ENCODE measurements around the gene YKT6.
A peak's percentile ranks its signal among the peaks of the same experiment; 100 is the strongest.

The YKT6 gene

DNA sequence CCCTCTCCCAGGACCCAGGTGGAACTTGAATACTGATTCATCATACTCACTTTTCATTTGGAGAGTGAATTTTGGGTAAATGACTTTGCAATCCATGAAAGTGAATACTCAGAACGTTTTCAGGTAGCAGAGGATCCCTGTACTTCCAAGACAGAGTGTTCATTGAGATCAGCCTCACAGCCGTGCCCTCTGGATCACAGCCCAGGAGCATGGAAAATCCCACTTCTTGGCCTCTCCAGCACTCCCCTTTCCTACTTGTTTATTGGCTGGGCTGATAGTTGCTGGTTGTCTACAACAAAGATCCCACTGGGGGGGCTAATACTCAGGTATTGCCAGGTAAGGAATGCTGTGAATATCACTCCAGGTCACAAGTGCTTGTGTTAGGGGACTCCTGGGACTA, 17.4 kb upstream of the YKT6 start:
- Histone ChIP-seq H3K18ac (ENCODE audit: low read length) (no peak overlapping the region), H3K4me2 (ENCODE audit: insufficient read depth, low read length, poor library complexity, severe bottlenecking) (no peak overlapping the region), H3K9me3 (replicated peaks in 1 of 2; ENCODE audit: control insufficient read depth in 2 of 2, insufficient read depth in 1 of 2, low read depth in 1 of 2, low read length in 2 of 2) (peaks cover 6% of the 10 kb centered on the region in 2 donors), H2BK15ac (ENCODE audit: low read length) (no peak overlapping the region), H3K4ac (ENCODE audit: low read length) (no peak overlapping the region), H2BK5ac (ENCODE audit: low read length) (no peak overlapping the region), H2AFZ (ENCODE audit: low read length) (no peak overlapping the region), H4K91ac (ENCODE audit: low read depth, low read length, poor library complexity) (no peak overlapping the region), H3K4me3 (ENCODE audit: low read length in 2 of 2) (no peak overlapping the region), H3K36me3 (replicated peaks in 1 of 2; ENCODE audit: control insufficient read depth in 2 of 2, insufficient read depth in 2 of 2, low read length in 2 of 2) (no peaks in the 10 kb centered on the region), H3K9ac (ENCODE audit: low read depth, low read length, poor library complexity) (no peak overlapping the region), H2BK120ac (ENCODE audit: low read depth, low read length) (no peak overlapping the region), H2BK12ac (ENCODE audit: low read length) (no peak overlapping the region), H3K4me1 (ENCODE audit: control insufficient read depth in 2 of 2, insufficient read depth in 1 of 2, low read depth in 1 of 2, low read length in 2 of 2) (peaks cover 3 to 7% of the 10 kb centered on the region in 2 donors), H4K8ac (ENCODE audit: low read depth, low read length) (no peak overlapping the region), H3K79me1 (ENCODE audit: low read depth, low read length) (no peaks in the 10 kb centered on the region), H3K14ac (ENCODE audit: low read length) (no peak overlapping the region), H2AK5ac (ENCODE audit: low read depth, low read length) (no peak overlapping the region), H3K27ac (replicated peaks; ENCODE audit: low read length) (no peak overlapping the region), H3K27me3 (ENCODE audit: control insufficient read depth in 3 of 3, insufficient read depth in 3 of 3, low read depth in 1 of 3, low read length in 3 of 3) (peaks cover 0 to 49% (median 0%) of the 10 kb centered on the region in 3 experiments), H3K23ac (ENCODE audit: low read depth, low read length, poor library complexity) (no peak overlapping the region)
- DNase-seq (ENCODE audit: low spot score): no peak
- WGBS, 2 donors (ENCODE audit: extremely low coverage in 2 of 2, insufficient read length in 2 of 2, insufficient replicate concordance in 1 of 2): no CpG with 5 or more reads among the region's 2 CpGs

DNA sequence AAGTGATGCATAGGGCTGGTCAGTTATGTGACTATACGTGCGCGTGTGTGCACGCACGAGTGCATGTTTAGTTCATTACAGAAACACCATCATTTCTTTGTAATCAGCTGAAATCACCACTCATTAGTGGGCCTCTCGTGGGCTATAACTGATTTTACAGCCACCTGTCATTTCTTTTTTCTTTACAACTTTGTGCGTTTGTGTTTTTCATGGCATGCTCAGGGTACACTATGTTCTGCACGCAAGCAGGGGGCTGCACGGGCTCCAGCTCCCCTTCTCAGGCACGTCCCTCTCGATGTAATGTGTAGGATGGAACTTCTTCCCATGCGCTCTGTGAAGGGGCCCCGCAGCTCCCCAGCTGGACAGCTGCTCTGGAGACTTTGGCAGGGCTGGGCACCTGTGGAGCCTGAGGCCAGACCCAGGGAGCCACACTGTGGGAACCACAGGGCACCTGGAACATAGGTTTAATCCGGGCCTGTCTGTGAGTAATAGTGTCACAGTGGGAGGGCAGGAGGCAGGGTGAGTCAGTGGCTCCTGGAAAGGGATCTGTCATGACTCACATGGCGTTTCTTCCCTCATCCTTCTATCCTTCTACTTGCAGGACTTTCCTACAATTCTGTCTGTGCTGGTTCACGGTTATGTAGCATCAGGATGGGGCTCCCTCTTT, 16.4 kb upstream of the YKT6 start:
- no peak overlapping the region for H3K9ac ChIP-seq (ENCODE audit: low read depth, low read length, poor library complexity)
- H3K4ac ChIP-seq (ENCODE audit: low read length): no peak overlapping the region
- peak overlapping the region; percentile 74 for H2AFZ ChIP-seq (ENCODE audit: low read length)
- no peak overlapping the region for H3K27ac ChIP-seq (replicated peaks; ENCODE audit: low read length)
- no peak for DNase-seq (ENCODE audit: low spot score)
- H3K4me3 ChIP-seq (ENCODE audit: low read length in 2 of 2): no peak overlapping the region
- peaks cover 6% of the 10 kb centered on the region in 2 donors for H3K9me3 ChIP-seq (replicated peaks in 1 of 2; ENCODE audit: control insufficient read depth in 2 of 2, insufficient read depth in 1 of 2, low read depth in 1 of 2, low read length in 2 of 2)
- no peak overlapping the region for H2BK15ac ChIP-seq (ENCODE audit: low read length)
- no peak overlapping the region for H2AK5ac ChIP-seq (ENCODE audit: low read depth, low read length)
- no peak overlapping the region for H2BK12ac ChIP-seq (ENCODE audit: low read length)
- no peak overlapping the region for H2BK120ac ChIP-seq (ENCODE audit: low read depth, low read length)
- H3K36me3 ChIP-seq (replicated peaks in 1 of 2; ENCODE audit: control insufficient read depth in 2 of 2, insufficient read depth in 2 of 2, low read length in 2 of 2): no peaks in the 10 kb centered on the region
- peaks cover 3 to 11% of the 10 kb centered on the region in 2 donors for H3K4me1 ChIP-seq (ENCODE audit: control insufficient read depth in 2 of 2, insufficient read depth in 1 of 2, low read depth in 1 of 2, low read length in 2 of 2)
- no CpG with 5 or more reads among the region's 16 CpGs for whole genome bisulfite sequencing, 2 donors (ENCODE audit: extremely low coverage in 2 of 2, insufficient read length in 2 of 2, insufficient replicate concordance in 1 of 2)
- H3K4me2 ChIP-seq (ENCODE audit: insufficient read depth, low read length, poor library complexity, severe bottlenecking): no peak overlapping the region
- H3K14ac ChIP-seq (ENCODE audit: low read length): no peak overlapping the region
- no peak overlapping the region for H4K8ac ChIP-seq (ENCODE audit: low read depth, low read length)
- peak overlapping the region; percentile 6 for H3K18ac ChIP-seq (ENCODE audit: low read length)
- no peak overlapping the region for H2BK5ac ChIP-seq (ENCODE audit: low read length)
- H3K23ac ChIP-seq (ENCODE audit: low read depth, low read length, poor library complexity): no peak overlapping the region
- H4K91ac ChIP-seq (ENCODE audit: low read depth, low read length, poor library complexity): no peak overlapping the region
- no peaks in the 10 kb centered on the region for H3K79me1 ChIP-seq (ENCODE audit: low read depth, low read length)
- H3K27me3 ChIP-seq (ENCODE audit: control insufficient read depth in 3 of 3, insufficient read depth in 3 of 3, low read depth in 1 of 3, low read length in 3 of 3): peaks cover 0 to 48% (median 0%) of the 10 kb centered on the region in 3 experiments

DNA sequence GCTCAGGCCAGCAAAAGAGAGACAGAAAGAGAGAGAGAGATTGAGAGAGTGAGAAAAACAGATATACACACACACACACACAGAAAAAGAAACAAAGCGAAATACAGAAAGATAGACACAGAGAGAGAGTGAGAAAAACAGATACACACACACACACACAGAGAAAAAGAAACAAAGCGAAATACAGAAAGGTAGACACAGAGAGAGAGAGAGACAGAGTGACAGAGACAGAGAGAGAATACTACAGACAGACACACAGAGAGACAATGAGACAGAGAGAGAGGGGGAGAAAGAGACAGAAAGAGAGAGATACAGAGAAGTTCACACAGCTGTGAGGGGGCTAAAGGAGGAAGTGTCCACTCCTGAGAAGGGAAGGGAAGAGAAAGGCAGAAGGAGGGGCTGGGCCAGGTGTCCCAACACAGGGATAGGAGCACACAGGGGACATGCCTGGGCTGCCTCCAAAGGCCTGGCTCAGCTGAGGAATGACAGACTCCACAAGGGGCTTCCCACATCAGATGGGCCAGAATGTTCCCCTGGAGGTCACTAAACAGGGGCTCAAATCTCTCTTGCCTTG, 15.8 kb upstream of the YKT6 start:
- peak overlapping the region; percentile 55 for H3K18ac ChIP-seq (ENCODE audit: low read length)
- no peak overlapping the region for H3K27ac ChIP-seq (replicated peaks; ENCODE audit: low read length)
- peaks cover 0 to 48% (median 0%) of the 10 kb centered on the region in 3 experiments for H3K27me3 ChIP-seq (ENCODE audit: control insufficient read depth in 3 of 3, insufficient read depth in 3 of 3, low read depth in 1 of 3, low read length in 3 of 3)
- no peak for DNase-seq (ENCODE audit: low spot score)
- peaks cover 6% of the 10 kb centered on the region in 2 donors for H3K9me3 ChIP-seq (replicated peaks in 1 of 2; ENCODE audit: control insufficient read depth in 2 of 2, insufficient read depth in 1 of 2, low read depth in 1 of 2, low read length in 2 of 2)
- H3K4me2 ChIP-seq (ENCODE audit: insufficient read depth, low read length, poor library complexity, severe bottlenecking): no peak overlapping the region
- no peaks in the 10 kb centered on the region for H3K36me3 ChIP-seq (replicated peaks in 1 of 2; ENCODE audit: control insufficient read depth in 2 of 2, insufficient read depth in 2 of 2, low read length in 2 of 2)
- H3K79me1 ChIP-seq (ENCODE audit: low read depth, low read length): no peaks in the 10 kb centered on the region
- peaks cover 3 to 13% of the 10 kb centered on the region in 2 donors for H3K4me1 ChIP-seq (ENCODE audit: control insufficient read depth in 2 of 2, insufficient read depth in 1 of 2, low read depth in 1 of 2, low read length in 2 of 2)
- no peak overlapping the region for H3K23ac ChIP-seq (ENCODE audit: low read depth, low read length, poor library complexity)
- H3K4me3 ChIP-seq (ENCODE audit: low read length in 2 of 2): no peak overlapping the region
- no peak overlapping the region for H3K9ac ChIP-seq (ENCODE audit: low read depth, low read length, poor library complexity)
- no peak overlapping the region for H4K8ac ChIP-seq (ENCODE audit: low read depth, low read length)
- no peak overlapping the region for H2BK15ac ChIP-seq (ENCODE audit: low read length)
- H3K4ac ChIP-seq (ENCODE audit: low read length): no peak overlapping the region
- H2BK120ac ChIP-seq (ENCODE audit: low read depth, low read length): no peak overlapping the region
- H2BK5ac ChIP-seq (ENCODE audit: low read length): no peak overlapping the region
- no peak overlapping the region for H4K91ac ChIP-seq (ENCODE audit: low read depth, low read length, poor library complexity)
- H2AFZ ChIP-seq (ENCODE audit: low read length): peak overlapping the region; percentile 74
- no peak overlapping the region for H3K14ac ChIP-seq (ENCODE audit: low read length)
- H2AK5ac ChIP-seq (ENCODE audit: low read depth, low read length): no peak overlapping the region
- no CpG with 5 or more reads among the region's 2 CpGs for WGBS, 2 donors (ENCODE audit: extremely low coverage in 2 of 2, insufficient read length in 2 of 2, insufficient replicate concordance in 1 of 2)
- H2BK12ac ChIP-seq (ENCODE audit: low read length): no peak overlapping the region

DNA sequence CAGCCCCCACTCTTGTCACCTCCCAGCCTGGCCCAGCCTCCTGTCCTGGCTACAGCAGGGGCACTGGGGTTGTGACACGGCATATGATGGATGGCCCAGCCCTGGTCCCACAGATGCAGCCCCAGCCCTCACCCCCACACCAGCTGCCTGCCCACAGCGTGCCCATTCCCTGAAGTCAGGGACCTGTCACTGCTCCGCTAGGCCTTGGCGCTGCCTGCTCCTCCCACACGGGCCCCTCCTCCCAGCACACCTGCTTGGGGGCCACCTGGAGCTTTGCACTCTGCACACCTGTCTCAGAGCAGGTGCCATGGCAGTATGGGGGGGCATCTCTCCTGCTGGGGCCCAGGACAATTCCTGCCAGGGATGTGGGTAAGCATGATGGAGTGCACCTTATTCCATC, 15.0 kb upstream of the YKT6 start:
- WGBS, 2 donors (ENCODE audit: extremely low coverage in 2 of 2, insufficient read length in 2 of 2, insufficient replicate concordance in 1 of 2): no CpG with 5 or more reads among the region's 5 CpGs
- Histone ChIP-seq H2BK12ac (ENCODE audit: low read length) (peak overlapping the region; percentile 66), H3K23ac (ENCODE audit: low read depth, low read length, poor library complexity) (no peak overlapping the region), H3K27ac (replicated peaks; ENCODE audit: low read length) (no peak overlapping the region), H3K14ac (ENCODE audit: low read length) (no peak overlapping the region), H2BK5ac (ENCODE audit: low read length) (no peak overlapping the region), H3K4me1 (ENCODE audit: control insufficient read depth in 2 of 2, insufficient read depth in 1 of 2, low read depth in 1 of 2, low read length in 2 of 2) (peaks cover 3 to 13% of the 10 kb centered on the region in 2 donors), H4K91ac (ENCODE audit: low read depth, low read length, poor library complexity) (peak overlapping the region; percentile 2), H2AK5ac (ENCODE audit: low read depth, low read length) (peak overlapping the region; percentile 49), H2BK120ac (ENCODE audit: low read depth, low read length) (no peak overlapping the region), H4K8ac (ENCODE audit: low read depth, low read length) (no peak overlapping the region), H3K9ac (ENCODE audit: low read depth, low read length, poor library complexity) (peak overlapping the region; percentile 39), H3K4me2 (ENCODE audit: insufficient read depth, low read length, poor library complexity, severe bottlenecking) (no peak overlapping the region), H2BK15ac (ENCODE audit: low read length) (no peak overlapping the region), H2AFZ (ENCODE audit: low read length) (no peak overlapping the region), H3K4ac (ENCODE audit: low read length) (peak overlapping the region; percentile 28), H3K27me3 (ENCODE audit: control insufficient read depth in 3 of 3, insufficient read depth in 3 of 3, low read depth in 1 of 3, low read length in 3 of 3) (peaks cover 0 to 47% (median 0%) of the 10 kb centered on the region in 3 experiments), H3K9me3 (replicated peaks in 1 of 2; ENCODE audit: control insufficient read depth in 2 of 2, insufficient read depth in 1 of 2, low read depth in 1 of 2, low read length in 2 of 2) (peaks cover 6% of the 10 kb centered on the region in 2 donors), H3K18ac (ENCODE audit: low read length) (peak overlapping the region; percentile 55), H3K79me1 (ENCODE audit: low read depth, low read length) (no peaks in the 10 kb centered on the region), H3K36me3 (replicated peaks in 1 of 2; ENCODE audit: control insufficient read depth in 2 of 2, insufficient read depth in 2 of 2, low read length in 2 of 2) (no peaks in the 10 kb centered on the region), H3K4me3 (ENCODE audit: low read length in 2 of 2) (peak overlapping the region in 1 of 2 donors; percentile 29)
- no peak for DNase-seq (ENCODE audit: low spot score)

All from neuronal stem cell (in vitro differentiated cells).